WTC11 (cell line): ENCODE measurements around the gene MRFAP1. TPM values are rescaled to one million over a fixed set of nuclear protein-coding genes. Genes with fewer than 3 reads are reported as not detected.

Experiments used
- ATAC-seq: fragments of 200-7000 bp; cut with Tn5 transposase; 2 replicates; pipeline ENCODE4 v1.10.0; 2021; ENCODE audit warnings: mild to moderate bottlenecking, moderate library complexity
- CTCF ChIA-PET: fragments of 300-600 bp; sonication (Branson Sonifier 250); formaldehyde crosslinking; loops from one replicate; lab custom pipeline; 2021; ENCODE audit warnings: antibody characterized with exemption; lab: Charles Lee
- POLR2A ChIA-PET: fragments of 350-600 bp; sonication (Branson Sonifier 250); formaldehyde crosslinking; loops from one replicate; lab custom pipeline; 2021; ENCODE audit warnings: antibody characterized with exemption; lab: Charles Lee
- DNase-seq: peaks from one replicate; pipeline ENCODE4 v3.0.0; 2021; ENCODE audit warnings: low spot score
- H3K27ac Mint-ChIP-seq: 2 replicates; pipeline ENCODE4 v1.8.0; 2021; ENCODE audit warnings: mixed read lengths
- H3K27me3 Mint-ChIP-seq: 2 replicates; pipeline ENCODE4 v1.8.0; 2021; ENCODE audit warnings: low read depth, mild to moderate bottlenecking, moderate library complexity, mixed read lengths
- H3K36me3 Mint-ChIP-seq: 2 replicates; pipeline ENCODE4 v1.8.0; 2021; ENCODE audit warnings: mixed read lengths
- H3K4me1 Mint-ChIP-seq: 2 replicates; pipeline ENCODE4 v1.8.0; 2022; ENCODE audit warnings: mixed read lengths
- H3K4me3 Mint-ChIP-seq: 2 replicates; pipeline ENCODE4 v1.8.0; 2021; ENCODE audit warnings: mild to moderate bottlenecking, moderate library complexity, mixed read lengths
- H3K9me3 Mint-ChIP-seq: 2 replicates; pipeline ENCODE4 v1.8.0; 2021; ENCODE audit warnings: mixed read lengths
- ATF1 ChIP-seq: sonication (generic); formaldehyde crosslinking; IDR thresholded peaks from 2 replicates; pipeline ENCODE4 v1.8.1; 2023; ENCODE audit warnings: mild to moderate bottlenecking, moderate library complexity, missing genetic modification reagents
- CREB1 ChIP-seq: sonication (generic); formaldehyde crosslinking; IDR thresholded peaks from 2 replicates; pipeline ENCODE4 v1.8.0; 2023; ENCODE audit warnings: mild to moderate bottlenecking, missing genetic modification reagents
- E2F4 ChIP-seq: sonication (generic); formaldehyde crosslinking; IDR thresholded peaks from 2 replicates; pipeline ENCODE4 v1.8.1; 2022; ENCODE audit warnings: low read depth, mild to moderate bottlenecking, moderate library complexity, missing genetic modification reagents, borderline replicate concordance
- FOXJ3 ChIP-seq: sonication (generic); formaldehyde crosslinking; IDR thresholded peaks from 2 replicates; pipeline ENCODE4 v1.9.0; 2021; ENCODE audit warnings: missing genetic modification reagents, mild to moderate bottlenecking, borderline replicate concordance
- FOXK1 ChIP-seq: sonication (generic); formaldehyde crosslinking; IDR thresholded peaks from 2 replicates; pipeline ENCODE4 v1.8.0; 2022; ENCODE audit warnings: mild to moderate bottlenecking, moderate library complexity, missing genetic modification reagents
- FOXP1 ChIP-seq: sonication (generic); formaldehyde crosslinking; IDR thresholded peaks from 2 replicates; pipeline ENCODE4 v1.8.0; 2022; ENCODE audit warnings: missing genetic modification reagents, mild to moderate bottlenecking, moderate library complexity, borderline replicate concordance
- GRHL2 ChIP-seq: fragments of 250-450 bp; sonication (Bioruptor Pico); IDR thresholded peaks from 2 replicates; pipeline ENCODE4 v1.8.0; 2022; ENCODE audit warnings: mild to moderate bottlenecking, moderate library complexity; ENCODE audit not compliant: insufficient replicate concordance, severe bottlenecking
- HMGA2 ChIP-seq: fragments of 250-450 bp; sonication (Bioruptor Pico); IDR thresholded peaks from 2 replicates; pipeline ENCODE4 v1.4.0; 2021; ENCODE audit warnings: mild to moderate bottlenecking, moderate library complexity
- JUN ChIP-seq: sonication (generic); formaldehyde crosslinking; IDR thresholded peaks from 2 replicates; pipeline ENCODE4 v1.8.0; 2023; ENCODE audit warnings: mild to moderate bottlenecking, missing genetic modification reagents
- NR1H2 ChIP-seq: sonication (generic); formaldehyde crosslinking; IDR thresholded peaks from 2 replicates; pipeline ENCODE4 v1.9.0; 2021; ENCODE audit warnings: mild to moderate bottlenecking, moderate library complexity, missing genetic modification reagents
- OVOL2 ChIP-seq: fragments of 250-450 bp; sonication (Bioruptor Pico); IDR thresholded peaks from 2 replicates; pipeline ENCODE4 v1.9.0; 2021; ENCODE audit warnings: mild to moderate bottlenecking, borderline replicate concordance
- RORB ChIP-seq: fragments of 250-450 bp; sonication (Bioruptor Pico); IDR thresholded peaks from 2 replicates; pipeline ENCODE4 v1.9.0; 2021; ENCODE audit warnings: mild to moderate bottlenecking
- SMAD4 ChIP-seq: sonication (generic); formaldehyde crosslinking; IDR thresholded peaks from 2 replicates; pipeline ENCODE4 v1.8.0; 2022; ENCODE audit warnings: mild to moderate bottlenecking, missing genetic modification reagents
- SOX15 ChIP-seq: fragments of 250-450 bp; sonication (Bioruptor Pico); IDR thresholded peaks from 2 replicates; pipeline ENCODE4 v1.9.0; 2021; ENCODE audit warnings: mild to moderate bottlenecking
- SP1 ChIP-seq: sonication (generic); formaldehyde crosslinking; conservative IDR thresholded peaks from 2 replicates; pipeline ENCODE4 v1.8.1; 2022; ENCODE audit warnings: missing genetic modification reagents
- TEAD1 ChIP-seq: sonication (generic); formaldehyde crosslinking; IDR thresholded peaks from 2 replicates; pipeline ENCODE4 v1.8.0; 2022; ENCODE audit warnings: mild to moderate bottlenecking, missing genetic modification reagents
- TP53 ChIP-seq: sonication (generic); formaldehyde crosslinking; IDR thresholded peaks from 2 replicates; pipeline ENCODE4 v1.8.1; 2023; ENCODE audit warnings: mild to moderate bottlenecking, missing genetic modification reagents
- ZBTB43 ChIP-seq: sonication (generic); formaldehyde crosslinking; IDR thresholded peaks from 2 replicates; pipeline ENCODE4 v1.8.1; 2023; ENCODE audit warnings: mild to moderate bottlenecking, missing genetic modification reagents
- ZNF423 ChIP-seq: fragments of 250-450 bp; sonication (Bioruptor Pico); IDR thresholded peaks from 2 replicates; pipeline ENCODE4 v2.1.2; 2022; ENCODE audit warnings: mild to moderate bottlenecking, moderate library complexity
- total RNA-seq: library from RNA; stranded (reverse); gene quantifications from 3 replicates; pipeline ENCODE4 v1.2.3, GENCODE V29; 2021
- TF ChIP-seq, protein P1 (sequence below): sonication (generic); formaldehyde crosslinking; IDR thresholded peaks from 2 replicates; pipeline ENCODE4 v1.8.1; 2022; ENCODE audit warnings: mild to moderate bottlenecking, missing genetic modification reagents, moderate library complexity, borderline replicate concordance
- TF ChIP-seq, protein P2 (sequence below): fragments of 200-600 bp; IDR thresholded peaks from 2 replicates; pipeline ENCODE4 v1.8.0; 2022; ENCODE audit warnings: antibody characterized with exemption
- TF ChIP-seq, protein P3 (sequence below): sonication (generic); formaldehyde crosslinking; IDR thresholded peaks from 2 replicates; pipeline ENCODE4 v1.8.0; 2023; ENCODE audit warnings: mild to moderate bottlenecking, missing genetic modification reagents
- TF ChIP-seq, protein P4 (sequence below): sonication (generic); formaldehyde crosslinking; IDR thresholded peaks from 2 replicates; pipeline ENCODE4 v1.8.1; 2023; ENCODE audit warnings: mild to moderate bottlenecking, missing genetic modification reagents, moderate library complexity

The MRFAP1 gene
- total RNA-seq, 1 experiment from 2014 or later = 319 TPM

- Mint-ChIP-seq H3K27me3 (peaks cover 19% of the 10 kb centered on the region), H3K9me3 (peaks cover 2% of the 10 kb centered on the region; the same call in 1 of the 2 replicates), H3K27ac (no peak overlapping the region), H3K36me3 (no peaks in the 10 kb centered on the region), H3K4me1 (peaks cover 1% of the 10 kb centered on the region; the same call in 1 of the 2 replicates), H3K4me3 (no peak overlapping the region)
- CTCF ChIA-PET = no interaction called here
- DNase-seq (no peak), ATAC-seq (no peak)
- TF ChIP-seq SMAD4 (CRISPR knock-in tag) = no peak
- TF ChIP-seq RORB = no peak
- POLR2A ChIA-PET = interaction anchor here (0.7 kb wide), 1 partner anchor 375 kb away, joined by 3 read pairs; no protein-coding TSS in a partner anchor
These were observed 27.9 kb downstream of the MRFAP1 start for GRCh38 chr4:6668391-6668790.

- H3K4me3 Mint-ChIP-seq = no peak overlapping the region
- POLR2A ChIA-PET = no interaction called here
These were observed 31.2 kb downstream of the MRFAP1 start for GRCh38 chr4:6671648-6672047.

DNA sequence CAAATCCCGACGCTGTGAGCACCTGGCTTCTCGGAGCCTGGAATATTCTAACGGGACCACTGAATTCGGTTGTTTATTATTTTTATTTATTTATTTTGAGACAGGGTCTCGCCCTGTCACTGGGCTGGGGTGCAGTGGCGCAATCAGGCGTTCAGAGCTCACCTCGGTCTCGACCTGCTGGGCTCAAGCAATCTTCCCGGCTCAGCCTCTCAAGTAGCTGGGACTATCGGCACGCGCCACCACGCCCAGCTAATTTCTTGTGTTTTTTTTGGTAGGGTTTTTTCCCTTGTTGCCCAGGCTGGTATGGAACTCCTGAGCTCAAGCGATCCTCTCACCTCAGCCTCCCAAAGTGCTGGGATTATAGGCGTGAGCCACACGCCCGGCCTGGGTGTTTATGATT, 31.6 kb downstream of the MRFAP1 start:
- Mint-ChIP-seq H3K4me3 (no peak overlapping the region), H3K27ac (no peak overlapping the region), H3K4me1 (peaks cover 30% of the 10 kb centered on the region), H3K36me3 (peaks cover 21% of the 10 kb centered on the region), H3K9me3 (peaks cover 3% of the 10 kb centered on the region; the same call in 1 of the 2 replicates), H3K27me3 (peaks cover 35% of the 10 kb centered on the region)
- POLR2A ChIA-PET = interaction anchor here (2.6 kb wide), 1 partner anchor 32 kb away, joined by 8 read pairs; the partner anchor contains the start of gene MRFAP1
- CTCF ChIA-PET = interaction anchor here (0.8 to 4.6 kb wide), 3 partner anchors 9 to 29 kb away, joined by 3 to 56 read pairs (median 21); no protein-coding TSS in a partner anchor
- DNase-seq = no peak
- ATAC-seq = no peak
- TF ChIP-seq SOX15 (CRISPR knock-in tag) = no peak
- no peak for TF ChIP-seq OVOL2 (CRISPR knock-in tag)
- no peak for TF ChIP-seq SP1
- TF ChIP-seq RORB = no peak
- TF ChIP-seq, protein P1, sequence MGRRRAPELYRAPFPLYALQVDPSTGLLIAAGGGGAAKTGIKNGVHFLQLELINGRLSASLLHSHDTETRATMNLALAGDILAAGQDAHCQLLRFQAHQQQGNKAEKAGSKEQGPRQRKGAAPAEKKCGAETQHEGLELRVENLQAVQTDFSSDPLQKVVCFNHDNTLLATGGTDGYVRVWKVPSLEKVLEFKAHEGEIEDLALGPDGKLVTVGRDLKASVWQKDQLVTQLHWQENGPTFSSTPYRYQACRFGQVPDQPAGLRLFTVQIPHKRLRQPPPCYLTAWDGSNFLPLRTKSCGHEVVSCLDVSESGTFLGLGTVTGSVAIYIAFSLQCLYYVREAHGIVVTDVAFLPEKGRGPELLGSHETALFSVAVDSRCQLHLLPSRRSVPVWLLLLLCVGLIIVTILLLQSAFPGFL (CRISPR knock-in tag) = no peak
- TF ChIP-seq, protein P2, sequence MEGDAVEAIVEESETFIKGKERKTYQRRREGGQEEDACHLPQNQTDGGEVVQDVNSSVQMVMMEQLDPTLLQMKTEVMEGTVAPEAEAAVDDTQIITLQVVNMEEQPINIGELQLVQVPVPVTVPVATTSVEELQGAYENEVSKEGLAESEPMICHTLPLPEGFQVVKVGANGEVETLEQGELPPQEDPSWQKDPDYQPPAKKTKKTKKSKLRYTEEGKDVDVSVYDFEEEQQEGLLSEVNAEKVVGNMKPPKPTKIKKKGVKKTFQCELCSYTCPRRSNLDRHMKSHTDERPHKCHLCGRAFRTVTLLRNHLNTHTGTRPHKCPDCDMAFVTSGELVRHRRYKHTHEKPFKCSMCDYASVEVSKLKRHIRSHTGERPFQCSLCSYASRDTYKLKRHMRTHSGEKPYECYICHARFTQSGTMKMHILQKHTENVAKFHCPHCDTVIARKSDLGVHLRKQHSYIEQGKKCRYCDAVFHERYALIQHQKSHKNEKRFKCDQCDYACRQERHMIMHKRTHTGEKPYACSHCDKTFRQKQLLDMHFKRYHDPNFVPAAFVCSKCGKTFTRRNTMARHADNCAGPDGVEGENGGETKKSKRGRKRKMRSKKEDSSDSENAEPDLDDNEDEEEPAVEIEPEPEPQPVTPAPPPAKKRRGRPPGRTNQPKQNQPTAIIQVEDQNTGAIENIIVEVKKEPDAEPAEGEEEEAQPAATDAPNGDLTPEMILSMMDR = no peak
- TF ChIP-seq TEAD1 (CRISPR knock-in tag) = no peak
- TF ChIP-seq HMGA2 (CRISPR knock-in tag) = no peak
- TF ChIP-seq ZBTB43 (CRISPR knock-in tag) = no peak
- TF ChIP-seq, protein P3, sequence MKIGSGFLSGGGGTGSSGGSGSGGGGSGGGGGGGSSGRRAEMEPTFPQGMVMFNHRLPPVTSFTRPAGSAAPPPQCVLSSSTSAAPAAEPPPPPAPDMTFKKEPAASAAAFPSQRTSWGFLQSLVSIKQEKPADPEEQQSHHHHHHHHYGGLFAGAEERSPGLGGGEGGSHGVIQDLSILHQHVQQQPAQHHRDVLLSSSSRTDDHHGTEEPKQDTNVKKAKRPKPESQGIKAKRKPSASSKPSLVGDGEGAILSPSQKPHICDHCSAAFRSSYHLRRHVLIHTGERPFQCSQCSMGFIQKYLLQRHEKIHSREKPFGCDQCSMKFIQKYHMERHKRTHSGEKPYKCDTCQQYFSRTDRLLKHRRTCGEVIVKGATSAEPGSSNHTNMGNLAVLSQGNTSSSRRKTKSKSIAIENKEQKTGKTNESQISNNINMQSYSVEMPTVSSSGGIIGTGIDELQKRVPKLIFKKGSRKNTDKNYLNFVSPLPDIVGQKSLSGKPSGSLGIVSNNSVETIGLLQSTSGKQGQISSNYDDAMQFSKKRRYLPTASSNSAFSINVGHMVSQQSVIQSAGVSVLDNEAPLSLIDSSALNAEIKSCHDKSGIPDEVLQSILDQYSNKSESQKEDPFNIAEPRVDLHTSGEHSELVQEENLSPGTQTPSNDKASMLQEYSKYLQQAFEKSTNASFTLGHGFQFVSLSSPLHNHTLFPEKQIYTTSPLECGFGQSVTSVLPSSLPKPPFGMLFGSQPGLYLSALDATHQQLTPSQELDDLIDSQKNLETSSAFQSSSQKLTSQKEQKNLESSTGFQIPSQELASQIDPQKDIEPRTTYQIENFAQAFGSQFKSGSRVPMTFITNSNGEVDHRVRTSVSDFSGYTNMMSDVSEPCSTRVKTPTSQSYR = no peak
- TF ChIP-seq FOXP1 (CRISPR knock-in tag) = no peak
- TF ChIP-seq CREB1 (CRISPR knock-in tag) = no peak
- TF ChIP-seq FOXJ3 (CRISPR knock-in tag) = no peak
- no peak for TF ChIP-seq ATF1 (CRISPR knock-in tag)
- no peak for TF ChIP-seq FOXK1 (CRISPR knock-in tag)
- TF ChIP-seq E2F4 = no peak

More at GRCh38 chr4:6671648-6672047, 31.2 kb downstream of the MRFAP1 start:
- no peak for TF ChIP-seq E2F4
- TF ChIP-seq JUN (CRISPR knock-in tag) = no peak
- TF ChIP-seq, protein P4, sequence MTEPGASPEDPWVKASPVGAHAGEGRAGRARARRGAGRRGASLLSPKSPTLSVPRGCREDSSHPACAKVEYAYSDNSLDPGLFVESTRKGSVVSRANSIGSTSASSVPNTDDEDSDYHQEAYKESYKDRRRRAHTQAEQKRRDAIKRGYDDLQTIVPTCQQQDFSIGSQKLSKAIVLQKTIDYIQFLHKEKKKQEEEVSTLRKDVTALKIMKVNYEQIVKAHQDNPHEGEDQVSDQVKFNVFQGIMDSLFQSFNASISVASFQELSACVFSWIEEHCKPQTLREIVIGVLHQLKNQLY (CRISPR knock-in tag) = no peak
- TF ChIP-seq HMGA2 (CRISPR knock-in tag) = no peak
- TF ChIP-seq GRHL2 (CRISPR knock-in tag) = no peak
- no peak for TF ChIP-seq ZNF423 (CRISPR knock-in tag)
- no peak for TF ChIP-seq NR1H2 (CRISPR knock-in tag)
- TF ChIP-seq TP53 (CRISPR knock-in tag) = no peak
- peaks cover 19% of the 10 kb centered on the region for H3K36me3 Mint-ChIP-seq
- H3K9me3 Mint-ChIP-seq = peaks cover 3% of the 10 kb centered on the region; the same call in 1 of the 2 replicates
- no peak for ATAC-seq
- no peak overlapping the region for H3K27ac Mint-ChIP-seq
- H3K4me1 Mint-ChIP-seq = peaks cover 25% of the 10 kb centered on the region
- CTCF ChIA-PET = interaction anchor here (4.6 kb wide), 1 partner anchor 8 kb away, joined by 56 read pairs; no protein-coding TSS in a partner anchor
- H3K27me3 Mint-ChIP-seq = peaks cover 35% of the 10 kb centered on the region
- DNase-seq = no peak
